Coronary artery (tissue), 2 donors: ENCODE results near the gene MDFI.
A peak's percentile ranks its signal among the peaks of the same experiment; 100 is the strongest.

Experiments used
- DNase-seq: peaks from one replicate; pipeline ENCODE4 v3.0.0-alpha.2; 2017; ENCODE audit warnings: low spot score
- H3K27ac ChIP-seq, 2 donors: fragments of 200-600 bp; sonication (generic); one replicate each; pipeline ENCODE4 v1.5.1; 2016 to 2019
- H3K4me3 ChIP-seq: fragments of 200-600 bp; sonication (generic); 2 replicates; pipeline ENCODE4 v1.5.1; 2016; ENCODE audit warnings: mild to moderate bottlenecking, moderate library complexity
- CTCF ChIP-seq: fragments of 200-600 bp; sonication (generic); IDR thresholded peaks from one replicate; pipeline ENCODE4 v1.5.1; 2019; ENCODE audit warnings: antibody characterized with exemption

Gene MDFI

GRCh38 chr6:41692730-41693129 lies 54.5 kb downstream of the MDFI start:
- no peak for DNase-seq
- Histone ChIP-seq H3K27ac (no peak overlapping the region), H3K4me3 (no peak overlapping the region)
- TF ChIP-seq CTCF = no peak

- no peak overlapping the region for H3K4me3 ChIP-seq
- H3K27ac ChIP-seq = no peak overlapping the region
- no peak for TF ChIP-seq CTCF
- no peak for DNase-seq
Measured at GRCh38 chr6:41693281-41694240, 55.3 kb downstream of the MDFI start.

- TF ChIP-seq CTCF = no peak
- no peak overlapping the region for H3K27ac ChIP-seq
- no peak overlapping the region for H3K4me3 ChIP-seq
- DNase-seq = no peak
Measured at GRCh38 chr6:41694815-41695526, 56.7 kb downstream of the MDFI start.

GRCh38 chr6:41695825-41696224 lies 57.6 kb downstream of the MDFI start:
- no peak for TF ChIP-seq CTCF
- DNase-seq = no peak
- Histone ChIP-seq H3K27ac (no peak overlapping the region), H3K4me3 (no peak overlapping the region)

GRCh38 chr6:41696788-41697187 lies 58.5 kb downstream of the MDFI start:
- TF ChIP-seq CTCF = no peak
- H3K27ac ChIP-seq = no peak overlapping the region
- DNase-seq = no peak
- no peak overlapping the region for H3K4me3 ChIP-seq

GRCh38 chr6:41697861-41698781 lies 59.9 kb downstream of the MDFI start:
- peak overlapping the region in 1 of 2 donors; percentile 63 for H3K27ac ChIP-seq
- H3K4me3 ChIP-seq = no peak overlapping the region
- no peak for DNase-seq
- no peak for TF ChIP-seq CTCF
